Measurements from ENCODE around the gene DPP9. TPM values are rescaled to one million over a fixed set of nuclear protein-coding genes. Genes with fewer than 3 reads are reported as not detected.
"Not testable (repeated sequence)": the region's sequence is repeated elsewhere in the genome, so short reads cannot be mapped to it uniquely, and the experiment has no call there.

Gene DPP9
- polyA plus RNA-seq, 1 donor = 25.9 TPM

GRCh38 chr19:4689403-4689802 lies 34.2 kb downstream of the DPP9 start:
- DNase-seq = no peak

DNA sequence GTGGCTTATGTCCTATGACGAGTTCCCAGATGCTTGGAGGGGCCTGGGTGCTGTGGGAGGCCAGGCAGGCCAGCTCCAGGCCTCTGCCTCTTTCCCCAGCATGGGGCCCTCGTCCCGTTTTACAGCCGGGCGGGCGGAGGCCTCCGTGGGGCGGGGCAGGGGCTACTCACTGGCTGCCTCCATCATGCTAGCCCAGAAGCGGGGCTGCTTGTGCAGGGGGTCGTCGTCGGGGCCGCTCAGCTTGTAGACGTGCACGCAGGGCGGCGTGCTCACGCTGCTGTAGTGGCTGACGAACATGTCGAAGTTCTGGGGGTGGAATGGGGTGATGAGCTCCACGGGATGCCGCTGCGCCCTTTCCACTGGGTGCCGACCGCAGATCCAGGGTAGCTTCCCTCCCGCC lies 35.1 kb downstream of the DPP9 start:
- DNase-seq = no peak

DNA sequence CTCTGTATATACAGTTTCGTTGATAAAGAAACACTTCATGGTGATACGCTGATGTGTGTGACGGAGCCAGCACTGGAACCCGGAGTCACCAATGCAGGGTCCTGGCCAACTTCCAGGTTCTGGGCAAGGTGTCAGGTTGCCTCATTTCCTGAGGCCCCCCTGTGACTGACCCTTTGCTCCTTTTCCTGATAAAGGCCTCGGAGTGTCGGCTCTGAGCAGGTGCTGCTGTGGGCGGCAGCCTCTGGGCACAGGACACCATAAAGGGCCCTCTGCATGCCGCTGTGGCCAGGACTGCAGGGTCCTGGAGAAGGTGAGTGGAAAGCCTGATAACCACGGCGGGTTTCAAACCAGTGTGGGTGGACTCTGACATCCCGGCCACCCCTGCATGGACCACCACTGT lies 36.2 kb downstream of the DPP9 start:
- DNase-seq = no peak

DNA sequence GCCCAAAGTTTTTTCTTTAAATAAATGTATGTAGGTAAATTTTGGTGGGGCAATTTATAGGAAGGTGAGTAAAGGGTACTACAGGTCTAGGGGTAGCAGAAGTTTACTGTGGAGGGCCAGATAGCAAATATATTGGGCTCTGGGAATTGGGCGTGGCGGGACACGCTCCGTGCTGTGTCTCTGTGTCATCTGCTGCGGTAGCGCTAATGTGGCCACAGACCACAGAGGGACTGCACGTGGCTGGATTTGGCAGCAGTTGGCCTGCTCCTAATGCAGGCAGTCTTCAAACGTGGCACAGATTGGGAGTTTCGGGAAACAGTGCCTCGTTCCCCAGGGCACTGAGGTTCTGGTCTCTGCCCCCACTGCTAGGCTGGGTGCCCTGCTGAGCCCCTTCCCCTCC lies 36.9 kb downstream of the DPP9 start:
- DNase-seq = no peak

DNA sequence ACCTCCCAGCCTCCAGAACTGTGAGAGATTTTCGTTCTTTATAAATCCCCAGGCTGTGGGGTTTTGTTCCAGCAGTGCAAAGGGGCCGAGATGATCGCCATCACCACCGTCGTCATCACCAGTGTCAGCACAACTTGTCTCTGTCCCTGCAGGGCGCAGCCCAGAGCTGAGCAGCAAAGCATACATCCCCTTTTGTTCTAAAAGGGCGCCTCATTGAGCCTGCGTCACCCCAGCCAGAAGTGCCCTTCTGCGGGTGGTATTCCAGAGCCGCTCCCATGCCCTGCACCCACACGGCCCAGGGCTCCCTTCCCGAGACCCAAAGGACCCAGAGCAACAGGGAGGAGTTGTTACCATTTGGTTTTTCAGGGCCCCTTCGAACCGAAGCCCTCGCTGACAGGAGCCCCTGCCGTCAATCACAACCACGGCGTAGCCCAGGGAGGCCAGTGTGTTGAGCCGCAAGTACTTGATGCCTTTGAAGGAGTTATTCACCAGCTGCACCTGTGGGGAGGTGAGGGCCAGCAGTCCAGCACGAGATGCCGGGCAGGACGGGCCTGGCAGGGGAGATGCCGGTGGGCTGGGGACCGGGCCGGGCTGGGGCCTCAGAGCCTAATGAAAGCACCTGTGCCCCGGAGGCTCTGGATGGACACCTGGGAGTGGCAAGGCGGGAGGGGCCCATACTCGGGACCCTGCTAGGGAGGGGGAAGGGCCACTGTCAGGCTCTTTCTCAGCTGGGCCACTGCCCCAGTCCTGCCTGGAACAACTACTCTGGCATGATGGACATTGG lies 39.1 kb downstream of the DPP9 start:
- no peak for DNase-seq

GRCh38 chr19:4682417-4683200 lies 41.0 kb downstream of the DPP9 start:
- DNase-seq = no peak

DNA sequence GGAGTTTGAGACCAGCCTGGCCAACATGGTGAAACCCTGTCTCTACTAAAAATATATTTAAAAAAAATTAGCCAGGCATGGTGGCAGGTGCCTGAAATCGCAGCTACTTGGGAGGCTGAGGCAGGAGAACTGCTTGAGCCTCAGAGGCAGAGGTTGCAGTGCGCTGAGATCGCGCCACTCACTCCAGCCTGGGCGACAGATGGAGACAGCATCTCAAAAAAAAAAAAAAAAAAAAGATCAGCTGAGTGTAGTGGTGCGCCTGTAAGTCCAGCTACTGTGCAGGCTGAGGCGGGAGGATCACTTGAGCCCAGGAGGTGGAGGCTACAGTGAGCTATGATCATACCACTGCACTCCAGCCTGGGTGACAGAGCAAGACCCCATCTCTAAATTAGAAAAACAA lies 43.6 kb downstream of the DPP9 start:
- DNase-seq = not testable (repeated sequence)

GRCh38 chr19:4678881-4679790 lies 44.5 kb downstream of the DPP9 start:
- no peak for DNase-seq

- no peak for DNase-seq
These were observed 46.5 kb downstream of the DPP9 start for GRCh38 chr19:4676955-4677731.

DNA sequence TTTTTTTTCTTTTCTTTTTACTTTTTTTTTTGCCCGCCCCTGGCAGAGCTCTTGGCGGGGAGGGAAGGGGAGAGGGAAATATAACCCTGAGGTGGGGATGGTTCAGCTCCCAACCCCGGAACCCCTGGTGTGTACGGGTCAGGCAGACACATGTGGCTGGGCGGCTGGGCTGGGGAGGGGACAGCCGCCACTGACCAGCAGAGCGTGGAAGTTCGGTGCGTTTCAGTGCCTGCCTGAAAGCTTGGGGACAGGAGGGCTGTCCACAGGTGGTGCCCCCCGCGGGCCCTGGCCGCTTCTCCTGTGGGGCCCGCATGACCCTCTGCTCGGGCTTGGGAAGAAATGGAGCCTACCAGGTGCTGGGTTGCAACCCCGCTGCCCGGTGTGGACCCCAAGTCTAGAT lies 48.3 kb downstream of the DPP9 start:
- no peak for DNase-seq

DNA sequence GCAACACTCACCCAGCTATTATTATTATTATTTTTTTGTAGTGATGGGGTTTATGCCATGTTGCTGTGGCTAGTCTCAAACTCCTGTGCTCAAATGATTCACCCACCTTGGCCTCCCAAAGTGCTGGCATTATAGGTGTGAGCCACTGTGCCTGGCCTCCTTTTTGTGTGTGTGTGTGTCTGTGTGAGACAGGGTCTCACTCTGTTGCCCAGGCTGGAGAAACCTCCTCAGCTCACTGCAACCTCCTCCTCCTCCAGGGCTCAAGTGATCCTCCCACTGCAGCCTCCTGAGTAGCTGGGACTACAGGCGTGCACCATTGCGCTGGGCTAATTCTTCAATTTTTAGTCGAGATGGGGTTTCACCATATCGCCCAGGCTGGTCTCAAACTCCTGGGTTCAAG lies 49.9 kb downstream of the DPP9 start:
- no peak for DNase-seq

DNA sequence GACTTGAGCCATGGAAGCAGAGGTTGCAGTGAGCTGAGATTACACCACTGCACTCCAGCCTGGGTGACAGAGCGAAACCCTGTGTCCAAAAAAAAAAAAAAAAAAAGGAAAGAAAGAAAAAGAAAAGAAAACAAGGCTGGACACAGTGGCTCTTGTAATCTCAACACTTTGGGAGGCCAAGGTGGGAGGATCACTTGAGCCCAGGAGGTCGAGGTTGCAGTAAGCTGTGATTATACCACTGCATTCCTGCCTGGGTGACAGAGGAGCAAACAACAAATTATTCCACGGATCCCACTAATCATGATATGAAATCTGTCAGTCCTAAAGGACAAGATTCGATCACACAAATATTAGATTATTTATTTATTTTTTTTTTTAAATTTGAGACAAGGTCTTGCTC lies 50.4 kb downstream of the DPP9 start:
- DNase-seq = no peak

DNA sequence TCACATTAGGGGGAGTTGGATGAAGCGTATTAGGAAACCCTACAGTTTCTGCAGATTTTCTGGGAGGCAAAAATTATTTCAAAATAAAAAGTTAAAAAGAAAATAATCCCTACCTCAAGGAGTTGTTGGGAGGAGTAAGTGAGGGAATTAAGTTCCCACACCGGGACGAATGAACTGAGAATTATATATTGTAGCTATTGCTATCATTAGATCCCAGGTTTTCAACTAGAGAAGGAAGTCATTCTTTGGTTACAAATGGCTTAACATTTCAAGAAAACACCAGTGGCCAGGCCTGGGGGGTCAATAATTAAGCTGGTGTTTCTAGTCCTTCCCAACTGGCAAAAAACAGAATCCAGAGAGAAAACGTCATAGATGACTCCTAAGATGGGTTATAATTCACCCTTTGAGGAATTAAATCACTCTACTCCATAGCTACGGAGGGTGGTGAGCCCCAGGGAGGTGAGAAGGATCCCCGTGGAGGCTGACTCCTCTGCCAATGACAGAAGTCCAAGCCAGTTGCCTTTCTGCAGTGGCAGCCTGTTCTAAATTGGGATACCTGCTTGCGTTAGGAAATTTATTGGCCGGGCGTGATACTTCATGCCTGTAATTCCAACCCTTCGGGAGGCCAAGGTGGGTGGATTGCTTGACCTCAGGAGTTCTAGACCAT lies 52.3 kb downstream of the DPP9 start:
- DNase-seq = no peak

DNA sequence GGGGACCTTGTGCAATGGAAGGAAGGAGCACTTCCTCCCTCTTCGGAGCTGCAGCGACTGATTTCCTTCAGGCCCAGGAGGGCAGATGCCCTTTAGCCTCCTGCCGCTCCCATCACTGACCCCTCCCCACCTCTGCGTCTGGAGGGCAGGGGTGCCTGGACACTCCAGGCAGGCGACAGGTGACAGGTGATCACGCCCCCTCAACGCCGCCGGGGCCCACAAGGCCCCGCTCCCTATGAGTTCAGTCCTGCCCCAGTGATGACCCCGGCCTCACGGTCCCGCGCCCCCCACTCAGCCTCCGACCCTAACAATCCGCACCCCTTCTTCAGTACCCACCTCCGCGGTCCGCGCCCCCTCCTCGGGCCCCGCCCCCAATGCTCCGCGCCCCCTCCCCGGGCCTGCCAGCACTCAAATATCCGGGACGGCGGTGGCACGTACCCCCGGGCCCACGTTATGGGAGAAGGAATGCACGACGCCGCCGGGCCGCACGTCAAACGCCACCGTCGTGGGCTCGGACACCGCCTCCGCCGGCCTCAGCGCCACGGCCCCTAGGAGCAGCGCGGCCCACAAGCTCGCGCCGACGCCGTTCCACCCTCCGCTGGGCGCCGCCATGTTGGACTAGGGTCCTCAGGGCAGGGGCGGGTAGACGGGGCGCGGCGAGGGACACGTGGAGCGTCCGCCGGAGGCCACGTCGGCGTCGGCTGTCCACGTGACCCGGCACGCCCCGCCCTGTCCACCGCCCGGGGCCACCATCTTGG lies 53.7 kb downstream of the DPP9 start, which contains the start of gene MYDGF:
Gene MYDGF, minus strand, starts transcription at position 620 of the 758 bp plus-strand sequence. Its CDS starts 8 bp downstream, at position 612.
- peak; percentile 82 for DNase-seq

- no peak for DNase-seq
These were observed 59.0 kb downstream of the DPP9 start for GRCh38 chr19:4664642-4665041.

DNA sequence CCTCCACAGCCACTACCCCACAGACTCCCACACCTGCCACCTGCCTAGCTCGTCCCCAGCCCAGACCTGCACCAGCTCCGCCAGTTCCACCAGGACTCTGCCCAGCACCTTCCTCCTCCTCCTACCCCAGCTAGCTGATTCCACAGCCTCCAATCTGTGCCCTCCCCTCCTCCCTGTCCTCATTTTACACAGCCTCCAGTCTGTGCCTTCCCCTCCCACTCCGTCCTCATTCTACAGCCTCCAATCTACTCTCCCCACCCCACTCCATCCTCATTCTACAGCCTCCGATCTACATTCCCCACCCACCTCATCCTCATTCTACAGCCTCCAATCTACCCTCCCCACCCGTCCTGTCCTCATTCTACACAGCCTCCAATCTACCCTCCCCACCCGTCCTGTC lies 60.8 kb downstream of the DPP9 start:
- no peak for DNase-seq

- no peak for DNase-seq
These were observed 61.5 kb downstream of the DPP9 start for GRCh38 chr19:4662020-4662695.

DNA sequence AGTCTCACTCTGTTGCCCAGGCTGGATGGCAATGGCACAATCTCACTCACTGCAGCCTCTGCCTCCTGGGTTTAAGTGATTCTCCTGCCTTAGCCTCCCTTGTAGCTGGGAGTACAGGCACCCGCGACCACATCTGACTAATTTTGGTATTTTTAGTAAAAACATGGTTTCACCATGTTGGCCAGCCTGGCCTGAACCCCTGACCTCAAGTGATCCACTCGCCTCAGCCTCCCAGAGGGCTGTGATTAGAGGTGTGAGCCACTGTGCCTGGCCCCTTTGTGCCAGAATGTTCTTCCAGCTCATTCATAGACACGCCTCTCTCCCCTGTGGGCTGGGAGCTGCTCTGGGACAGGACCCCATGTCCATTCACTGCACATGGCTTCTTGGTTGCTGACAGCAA lies 62.6 kb downstream of the DPP9 start:
- DNase-seq = no peak

GRCh38 chr19:4660181-4660791 lies 63.4 kb downstream of the DPP9 start:
- no peak for DNase-seq
